Stimulated activated CD8-positive, alpha-beta memory T cell treated with anti-CD3 and anti-CD28 coated beads, Interleukin-2, amount 100 ng/mL, for 1 hour (primary cell): Measurements from ENCODE around the gene IGSF11.
"Not testable (repeated sequence)": the region's sequence is repeated elsewhere in the genome, so short reads cannot be mapped to it uniquely, and the experiment has no call there.

Experiments used
- DNase-seq, 2 donors: peaks; one replicate each; pipeline ENCODE4 v3.0.0-alpha.2; 2020; ENCODE audit warnings: low read depth in 2 of 2

The IGSF11 gene

GRCh38 chr3:118868051-118868450 lies 166.6 kb downstream of the IGSF11 start:
- DNase-seq, result no peak

GRCh38 chr3:118863731-118864322 lies 170.8 kb downstream of the IGSF11 start:
- DNase-seq, result no peak

GRCh38 chr3:118859950-118860349 lies 174.7 kb downstream of the IGSF11 start:
- DNase-seq, result no peak

GRCh38 chr3:118851466-118852193 lies 183.0 kb downstream of the IGSF11 start:
- DNase-seq, result not testable (repeated sequence)

- DNase-seq, result no peak
Observed at GRCh38 chr3:118850687-118851086, 184.0 kb downstream of the IGSF11 start.
